Kidney glomerular epithelial cell (primary cell): ENCODE results near the gene C1GALT1C1L.
"Not testable (repeated sequence)": the region's sequence is repeated elsewhere in the genome, so short reads cannot be mapped to it uniquely, and the experiment has no call there.

ENCODE experiments used
- DNase-seq: peaks from one replicate; lab custom pipeline; 2025; lab: John Stamatoyannopoulos, UW

C1GALT1C1L gene

DNA sequence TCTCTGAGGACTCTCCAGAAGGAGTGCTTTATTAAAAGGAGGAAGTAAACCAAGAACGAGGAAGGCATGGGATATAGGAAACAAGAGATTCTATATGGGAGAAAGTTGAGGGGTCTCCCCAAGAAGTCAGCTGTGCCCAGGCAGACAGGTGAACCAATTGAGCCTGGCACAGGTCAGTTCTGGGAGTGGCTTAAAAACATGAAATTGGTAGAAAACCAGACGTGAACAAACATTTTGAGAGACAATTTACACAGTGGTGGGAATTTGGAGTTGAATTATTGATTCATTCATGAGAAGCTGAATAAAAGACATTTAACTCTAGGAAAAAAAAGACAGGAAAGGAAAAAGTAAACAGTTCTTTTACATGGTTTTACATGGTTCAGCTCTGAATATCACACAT, 22.7 kb downstream of the C1GALT1C1L start:
- no peak for DNase-seq

- peak; percentile 22 for DNase-seq
These were observed 27.1 kb downstream of the C1GALT1C1L start for GRCh38 chr2:43648994-43649701.

GRCh38 chr2:43643680-43644079, 32.5 kb downstream of the C1GALT1C1L start:
- no peak for DNase-seq

DNA sequence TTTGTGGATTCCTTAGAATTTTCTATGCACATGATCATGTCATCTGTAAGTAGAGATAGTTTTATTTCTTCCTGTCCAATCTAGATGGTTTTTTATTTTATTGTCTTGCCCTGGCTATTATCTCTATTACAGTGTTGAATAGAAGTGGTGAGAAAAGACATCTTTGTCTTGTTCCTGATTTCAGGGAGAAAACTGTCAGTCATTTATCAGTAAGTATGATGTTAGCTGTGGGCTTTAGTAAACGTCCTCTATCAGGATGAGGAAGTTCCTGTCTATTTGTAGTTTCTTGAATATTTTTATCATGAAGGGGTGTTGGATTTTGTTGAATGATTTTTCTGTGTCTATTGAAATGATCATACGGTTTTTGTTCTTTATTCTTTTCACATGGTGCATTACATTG, 33.9 kb downstream of the C1GALT1C1L start:
- no peak for DNase-seq

GRCh38 chr2:43637030-43637803, 39.0 kb downstream of the C1GALT1C1L start, which contains the start of gene PLEKHH2:
TSS of gene PLEKHH2 (plus strand) at chr2:43637260. CDS start at chr2:43644674, 7,414 bp downstream.
- peak; percentile 91 for DNase-seq

GRCh38 chr2:43636621-43637020, 39.6 kb downstream of the C1GALT1C1L start:
- DNase-seq: no peak

DNA sequence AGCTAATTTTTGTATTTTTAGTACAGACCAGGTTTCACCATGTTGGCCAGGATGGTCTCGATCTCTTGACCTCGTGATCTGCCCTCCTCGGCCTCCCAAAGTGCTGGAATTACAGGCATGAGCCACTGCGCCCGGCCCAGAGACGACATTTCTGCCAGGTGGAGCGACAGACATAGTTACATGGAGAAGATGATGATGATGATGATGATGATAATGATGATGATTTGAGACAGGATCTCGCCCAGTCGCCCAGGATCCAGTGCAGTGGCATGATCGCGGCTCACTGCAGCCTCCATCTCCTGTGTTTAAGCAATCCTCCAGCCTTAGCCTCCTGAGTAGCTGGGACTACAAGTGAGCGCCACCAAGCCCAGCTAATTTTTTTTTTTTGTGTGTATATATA, 40.1 kb downstream of the C1GALT1C1L start:
- DNase-seq: not testable (repeated sequence)

- peak; percentile 88 for DNase-seq
These were observed 41.5 kb downstream of the C1GALT1C1L start for GRCh38 chr2:43634604-43635306.

DNA sequence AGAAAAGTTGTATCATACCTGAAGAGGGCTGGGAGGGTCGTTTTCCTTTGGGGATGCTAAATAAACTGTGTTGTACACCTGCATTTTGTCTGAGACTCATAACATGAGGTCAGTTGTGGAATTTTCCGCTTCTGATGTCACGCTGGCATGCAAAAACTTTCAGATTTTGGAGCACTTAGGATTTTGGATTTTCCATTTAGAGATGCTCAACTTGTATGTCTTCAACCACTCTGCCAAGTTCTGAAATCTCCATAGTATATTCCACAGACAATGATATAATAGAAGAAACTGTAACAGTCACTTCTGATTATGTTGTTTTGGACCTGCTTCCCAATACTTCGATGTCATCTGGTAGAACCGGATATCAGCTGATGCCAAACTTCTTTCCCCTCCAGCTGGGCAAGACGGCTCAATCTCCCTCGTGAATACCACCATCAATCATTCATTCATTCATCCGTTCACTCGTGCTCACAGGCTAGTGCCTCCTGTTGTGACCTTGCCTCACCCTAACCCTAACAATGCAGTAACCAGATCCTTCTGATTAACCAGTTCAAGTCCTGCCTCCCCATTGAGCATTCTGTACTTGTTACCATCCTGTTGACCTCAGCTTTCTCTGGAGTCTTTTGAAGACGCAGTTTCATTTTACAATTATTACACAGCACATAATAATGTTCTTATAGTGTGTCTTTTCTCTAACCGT, 44.5 kb downstream of the C1GALT1C1L start:
- DNase-seq: no peak
